Kidney (tissue), 14 donors: ENCODE results near the gene KCTD21. TPM values are rescaled to one million over a fixed set of nuclear protein-coding genes. Genes with fewer than 3 reads are reported as not detected.

Experiments used
- DNase-seq, 5 donors: peaks; one replicate each; pipeline ENCODE4 v3.0.0-alpha.2; 2013 to 2020
- FAIRE-seq: peaks from 2 replicates; lab custom pipeline; 2012; peaks lifted over from hg19 to GRCh38; lab: Jason Lieb, UNC
- H3K27ac ChIP-seq, 2 donors: one replicate each; pipeline ENCODE4 v1.7.0; 2013; ENCODE audit warnings: low read depth in 2 of 2, low read length in 2 of 2, inconsistent platforms in 1 of 2
- H3K27me3 ChIP-seq: one replicate; pipeline ENCODE4 v1.7.1; 2013; ENCODE audit warnings: low read length, inconsistent platforms; ENCODE audit not compliant: control insufficient read depth, insufficient read depth
- H3K36me3 ChIP-seq, 3 donors: one replicate each; pipeline versions ENCODE4 v1.7.0 to v1.7.1; 2013; ENCODE audit warnings: low read length in 3 of 3, control low read depth in 1 of 3, inconsistent platforms in 1 of 3; ENCODE audit not compliant: insufficient read depth in 3 of 3, control insufficient read depth in 2 of 3
- H3K4me1 ChIP-seq, 3 donors: one replicate each; pipeline versions ENCODE4 v1.7.0 to v1.7.1; 2013; ENCODE audit warnings: low read length in 3 of 3, inconsistent platforms in 1 of 3, low read depth in 1 of 3; ENCODE audit not compliant: control insufficient read depth in 2 of 3, insufficient read depth in 2 of 3
- H3K4me3 ChIP-seq, 3 donors: one replicate each; pipeline versions ENCODE4 v1.7.0 to v1.8.1; 2013; ENCODE audit warnings: low read length in 3 of 3, control low read depth in 1 of 3, inconsistent platforms in 1 of 3
- H3K9ac ChIP-seq, 3 donors: one replicate each; pipeline versions ENCODE4 v1.7.0 to v1.7.1; 2013; ENCODE audit warnings: low read length in 3 of 3, control low read depth in 1 of 3, inconsistent platforms in 1 of 3
- H3K9me3 ChIP-seq, 3 donors: one replicate each; pipeline versions ENCODE4 v1.7.0 to v1.7.1; 2013; ENCODE audit warnings: low read length in 3 of 3, control low read depth in 1 of 3, inconsistent platforms in 1 of 3; ENCODE audit not compliant: control insufficient read depth in 2 of 3, insufficient read depth in 1 of 3
- CTCF ChIP-seq: IDR thresholded peaks from 3 replicates; pipeline ENCODE4 v1.5.1; 2012; ENCODE audit warnings: mild to moderate bottlenecking, moderate library complexity, borderline replicate concordance; ENCODE audit not compliant: insufficient read depth; ENCODE audit errors: extremely low read depth
- intact Hi-C: fragments of 100-400 bp; cut with DNase I; formaldehyde crosslinking; loops from one replicate; pipeline ENCODE4 v1.11.1; 2022
- polyA plus RNA-seq: library from polyadenylated mRNA; stranded (reverse); fragments of 350-450 nt; fragmentation: Illumina TruSeq; extraction: RNeasy Lipid Tissue Mini Kit (QIAGEN cat#74804); gene quantifications from one replicate; pipeline ENCODE4 v1.2.3, GENCODE V29; 2014; ENCODE audit warnings: low read depth, low replicate concordance; ENCODE audit not compliant: insufficient read depth
- total RNA-seq: library from RNA; stranded (reverse); fragmentation: NEBNext Ultra II Directional; extraction: Animal tissue kit (Norgen Biotek cat#: 25700); gene quantifications from one replicate; pipeline ENCODE4 v1.2.1, GENCODE V29; 2021
- donor health status: control.
- donor health status: control.
- donor health status: control.
- donor health status: control.
- donor health status: control.
- donor health status: DM: yes; HTN: yes; CAD: no.
- donor health status: Normal renal cell carcinoma (clear cell type).

The KCTD21 gene
- total and polyA plus RNA-seq, 2 donors from 2014 or later = 6.0 to 7.9 TPM

DNA sequence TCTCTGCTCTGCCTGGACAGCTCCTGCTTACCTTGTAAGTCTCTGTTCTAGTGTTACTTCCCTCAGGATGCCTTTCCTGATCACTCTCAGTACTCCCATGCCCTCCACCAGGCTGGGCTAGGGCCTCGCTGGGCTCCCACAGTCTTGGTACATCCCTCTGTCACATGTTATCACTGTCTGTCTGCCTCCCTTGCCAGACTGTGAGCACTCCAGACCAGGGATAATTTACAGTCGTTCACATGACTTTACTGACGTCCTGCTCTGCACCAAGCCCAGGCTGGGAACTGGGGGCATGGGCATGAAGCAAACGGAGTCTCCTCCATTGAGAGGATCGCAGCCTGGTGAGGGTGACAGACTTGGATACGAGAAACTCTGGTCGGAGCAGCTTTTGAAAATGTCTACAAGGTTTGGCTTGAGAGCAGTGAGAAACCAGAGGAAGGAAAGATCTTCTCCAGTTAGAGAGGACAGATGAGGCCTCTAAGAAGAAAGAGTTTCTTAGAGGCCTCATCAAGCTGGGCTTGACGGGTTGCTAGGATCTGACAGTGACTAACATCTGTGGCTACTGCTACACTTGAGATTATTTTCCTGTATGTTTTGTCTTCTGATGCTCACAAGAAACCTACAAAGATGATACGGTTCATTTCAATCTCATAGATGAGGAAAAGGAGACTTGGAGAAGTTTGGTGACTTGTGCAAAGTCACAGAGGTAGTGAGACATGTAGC, 12.8 kb upstream of the KCTD21 start:
- Histone ChIP-seq H3K9ac (no peak overlapping the region), H3K4me3 (no peak overlapping the region), H3K9me3 (no peaks in the 10 kb centered on the region), H3K27ac (no peak overlapping the region), H3K4me1 (no peaks in the 10 kb centered on the region), H3K27me3 (no peaks in the 10 kb centered on the region), H3K36me3 (peaks cover 0 to 7% (median 0%) of the 10 kb centered on the region in 3 donors)
- no peak for FAIRE-seq
- no peak for TF ChIP-seq CTCF
- DNase-seq = no peak
- intact Hi-C loops = no loop called here

DNA sequence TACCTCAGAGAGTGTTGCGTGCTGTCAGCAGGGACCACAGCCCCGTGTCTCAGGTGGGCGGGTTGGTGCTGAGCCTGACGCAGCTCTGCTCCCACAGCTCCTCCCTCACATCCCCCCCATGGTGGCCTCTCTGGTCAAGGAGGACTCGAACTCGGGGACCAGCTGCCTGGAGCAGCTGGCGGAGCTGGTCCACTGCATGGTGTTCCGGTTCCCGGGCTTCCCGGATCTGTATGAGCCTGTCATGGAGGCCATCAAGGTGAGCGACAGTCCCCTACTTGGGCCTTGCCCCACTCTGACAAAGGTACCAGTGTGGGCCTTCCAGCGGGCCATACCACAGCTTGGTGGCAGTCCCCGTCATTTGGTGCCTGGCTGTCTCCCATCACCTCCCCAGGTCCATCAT, 12.1 kb upstream of the KCTD21 start:
- Histone ChIP-seq H3K4me1 (no peaks in the 10 kb centered on the region), H3K4me3 (no peak overlapping the region), H3K27me3 (no peaks in the 10 kb centered on the region), H3K36me3 (peaks cover 0 to 7% (median 0%) of the 10 kb centered on the region in 3 donors), H3K9ac (no peak overlapping the region), H3K9me3 (no peaks in the 10 kb centered on the region), H3K27ac (no peak overlapping the region)
- FAIRE-seq (no peak), DNase-seq (no peak)
- no peak for TF ChIP-seq CTCF
- intact Hi-C loops = no loop called here

GRCh38 chr11:78200061-78200460, 11.6 kb upstream of the KCTD21 start:
- FAIRE-seq (no peak), DNase-seq (no peak)
- H3K4me1 ChIP-seq = no peaks in the 10 kb centered on the region
- H3K27me3 ChIP-seq = no peaks in the 10 kb centered on the region
- TF ChIP-seq CTCF = no peak
- intact Hi-C loops = no loop called here
- H3K27ac ChIP-seq = no peak overlapping the region
- no peak overlapping the region for H3K9ac ChIP-seq
- peaks cover 0 to 7% (median 0%) of the 10 kb centered on the region in 3 donors for H3K36me3 ChIP-seq
- no peaks in the 10 kb centered on the region for H3K9me3 ChIP-seq
- no peak overlapping the region for H3K4me3 ChIP-seq
